OCI-LY1 (cell line): ENCODE data around the gene KLC1.

Source experiments
- EZH2 ChIP-seq: fragments of 200-600 bp; sonication (generic), shearing (Covaris generic); IDR thresholded peaks from 2 replicates; pipeline ENCODE4 v1.8.0; 2017; ENCODE audit warnings: borderline replicate concordance, mixed run types, mild to moderate bottlenecking, antibody characterized with exemption, low read length, moderate library complexity, mixed read lengths
- TF ChIP-seq, protein P1 (sequence below): fragments of 200-600 bp; sonication (generic), shearing (Covaris generic); IDR thresholded peaks from 2 replicates; pipeline ENCODE4 v1.5.1; 2017; ENCODE audit warnings: mild to moderate bottlenecking, antibody characterized with exemption, low read length, moderate library complexity, mixed read lengths

- TF ChIP-seq, protein P1, sequence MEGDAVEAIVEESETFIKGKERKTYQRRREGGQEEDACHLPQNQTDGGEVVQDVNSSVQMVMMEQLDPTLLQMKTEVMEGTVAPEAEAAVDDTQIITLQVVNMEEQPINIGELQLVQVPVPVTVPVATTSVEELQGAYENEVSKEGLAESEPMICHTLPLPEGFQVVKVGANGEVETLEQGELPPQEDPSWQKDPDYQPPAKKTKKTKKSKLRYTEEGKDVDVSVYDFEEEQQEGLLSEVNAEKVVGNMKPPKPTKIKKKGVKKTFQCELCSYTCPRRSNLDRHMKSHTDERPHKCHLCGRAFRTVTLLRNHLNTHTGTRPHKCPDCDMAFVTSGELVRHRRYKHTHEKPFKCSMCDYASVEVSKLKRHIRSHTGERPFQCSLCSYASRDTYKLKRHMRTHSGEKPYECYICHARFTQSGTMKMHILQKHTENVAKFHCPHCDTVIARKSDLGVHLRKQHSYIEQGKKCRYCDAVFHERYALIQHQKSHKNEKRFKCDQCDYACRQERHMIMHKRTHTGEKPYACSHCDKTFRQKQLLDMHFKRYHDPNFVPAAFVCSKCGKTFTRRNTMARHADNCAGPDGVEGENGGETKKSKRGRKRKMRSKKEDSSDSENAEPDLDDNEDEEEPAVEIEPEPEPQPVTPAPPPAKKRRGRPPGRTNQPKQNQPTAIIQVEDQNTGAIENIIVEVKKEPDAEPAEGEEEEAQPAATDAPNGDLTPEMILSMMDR, result no peak
- TF ChIP-seq EZH2, result no peak
These were observed 1.7 kb upstream of the KLC1 start for GRCh38 chr14:103627073-103628025.
